OCI-LY1 (cell line): ENCODE results near the gene ELMOD1.

Experiments
- CTCF ChIP-seq: fragments of 200-600 bp; sonication (generic), shearing (Covaris generic); IDR thresholded peaks from 2 replicates; pipeline ENCODE4 v1.5.1; 2017; ENCODE audit warnings: mild to moderate bottlenecking, antibody characterized with exemption, low read length, moderate library complexity, mixed read lengths
- EZH2 ChIP-seq: fragments of 200-600 bp; sonication (generic), shearing (Covaris generic); IDR thresholded peaks from 2 replicates; pipeline ENCODE4 v1.8.0; 2017; ENCODE audit warnings: borderline replicate concordance, mixed run types, mild to moderate bottlenecking, antibody characterized with exemption, low read length, moderate library complexity, mixed read lengths

GRCh38 chr11:107702723-107703122 lies 111.8 kb downstream of the ELMOD1 start:
- TF ChIP-seq CTCF (no peak), EZH2 (no peak)
